Measurements from ENCODE around the gene NLGN1. TPM values are rescaled to one million over a fixed set of nuclear protein-coding genes. Genes with fewer than 3 reads are reported as not detected.

Gene NLGN1
- polyA plus RNA-seq, 4 donors = 0.92 to 1.8 TPM; not detected in 2

DNA sequence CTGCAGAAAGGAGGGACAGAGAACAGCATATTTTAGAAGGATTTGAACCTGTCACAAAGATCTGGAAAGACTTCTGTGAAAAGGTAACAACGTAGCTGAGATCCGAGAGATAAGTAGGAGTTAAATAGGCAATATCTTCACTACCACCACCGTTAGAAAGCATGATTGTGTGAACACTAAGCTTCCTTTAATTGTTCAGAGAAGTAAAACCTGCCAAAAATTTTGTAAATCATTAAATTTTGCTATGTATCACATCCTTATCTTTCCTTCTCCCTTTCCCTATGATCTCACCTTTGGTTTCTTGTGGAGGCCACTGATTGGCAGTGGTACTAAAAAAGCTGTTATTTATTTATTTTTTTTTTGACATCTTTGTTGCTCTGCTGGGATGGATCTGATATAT is 346.9 kb downstream of the NLGN1 start:
- DNase-seq (no peak), FAIRE-seq (no peak)
- no peaks in the 10 kb centered on the region for H3K9me3 ChIP-seq (ENCODE audit: control insufficient read depth in 2 of 2, insufficient read depth in 1 of 2, low read depth in 1 of 2, low read length in 1 of 2)
- no peaks in the 10 kb centered on the region for H3K27me3 ChIP-seq (ENCODE audit: control insufficient read depth in 3 of 3, insufficient read depth in 3 of 3, low read length in 3 of 3)
- H3K4me1 ChIP-seq (ENCODE audit: control insufficient read depth in 3 of 3, insufficient read depth in 2 of 3, low read depth in 1 of 3, low read length in 2 of 3) = no peaks in the 10 kb centered on the region
- WGBS, 3 donors = 35 to 64% (median 42%) methylated on average over 3 of the region's 3 CpGs
- H3K36me3 ChIP-seq (ENCODE audit: control insufficient read depth in 3 of 3, insufficient read depth in 2 of 3, low read depth in 1 of 3, low read length in 3 of 3) = no peaks in the 10 kb centered on the region
- H3K4me3 ChIP-seq (ENCODE audit: low read depth in 1 of 3, low read length in 3 of 3) = no peak overlapping the region
- H3K27ac ChIP-seq (ENCODE audit: low read depth in 1 of 3, low read length in 2 of 3) = no peak overlapping the region

DNA sequence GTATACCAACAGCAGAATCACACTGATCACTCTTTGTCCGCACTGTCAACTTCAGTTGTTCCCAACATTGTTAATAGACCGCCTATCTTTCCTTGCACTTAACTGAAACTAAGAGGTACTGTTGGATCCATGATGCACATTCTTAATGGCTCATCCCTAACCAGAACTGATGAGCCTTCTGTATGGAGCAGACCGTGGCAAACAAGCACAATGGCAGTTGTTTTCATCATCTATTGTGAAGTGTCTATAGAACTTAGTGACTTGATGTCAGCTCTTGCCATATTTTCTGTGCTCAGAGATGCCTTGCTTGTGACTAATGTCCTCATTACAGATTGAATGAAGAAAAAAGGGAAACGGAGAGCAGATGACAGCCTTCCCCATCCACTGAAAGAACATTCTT is 347.4 kb downstream of the NLGN1 start:
- WGBS, 3 donors = 77 to 84% (median 80%) methylated on average over 4 of the region's 4 CpGs

DNA sequence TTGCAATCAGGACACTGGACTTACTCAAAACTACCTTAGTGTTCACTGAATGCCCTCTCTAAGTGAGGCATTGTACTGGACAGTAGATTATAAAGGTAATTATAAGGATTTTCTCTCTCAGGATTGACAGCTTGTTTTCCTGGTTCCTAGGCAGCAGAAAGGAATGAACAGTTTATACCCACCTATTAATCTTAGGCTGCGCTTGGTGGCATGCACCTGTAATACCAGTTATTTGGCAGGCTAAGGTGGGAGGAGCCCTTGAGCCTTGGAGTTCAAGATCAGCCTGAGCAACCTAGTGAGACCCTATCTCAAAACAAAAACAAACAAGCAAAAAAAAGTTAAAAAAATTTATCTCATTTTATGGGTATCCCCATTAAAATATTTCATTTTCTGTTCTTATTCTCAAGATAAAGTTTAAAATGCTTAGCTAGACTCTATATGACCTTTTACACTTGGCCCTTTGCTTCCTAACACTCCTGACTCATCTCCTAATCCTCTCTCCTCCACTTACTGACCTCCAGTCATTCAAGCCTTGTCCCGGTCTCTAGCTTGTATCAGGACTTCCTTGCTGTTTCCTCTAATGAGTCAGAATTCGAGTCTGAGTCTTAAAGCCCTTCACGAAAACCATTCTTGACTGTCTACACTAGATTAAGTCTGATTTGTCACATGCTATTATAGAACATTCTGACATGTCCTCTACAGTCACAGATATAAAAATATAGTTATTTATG is 348.6 kb downstream of the NLGN1 start:
- no peak for DNase-seq
- Histone ChIP-seq H3K9me3 (ENCODE audit: control insufficient read depth in 2 of 2, insufficient read depth in 1 of 2, low read depth in 1 of 2, low read length in 1 of 2) (no peaks in the 10 kb centered on the region), H3K4me3 (ENCODE audit: low read depth in 1 of 3, low read length in 3 of 3) (no peak overlapping the region), H3K27ac (ENCODE audit: low read depth in 1 of 3, low read length in 2 of 3) (no peak overlapping the region), H3K36me3 (ENCODE audit: control insufficient read depth in 3 of 3, insufficient read depth in 2 of 3, low read depth in 1 of 3, low read length in 3 of 3) (no peaks in the 10 kb centered on the region), H3K4me1 (ENCODE audit: control insufficient read depth in 3 of 3, insufficient read depth in 2 of 3, low read depth in 1 of 3, low read length in 2 of 3) (no peaks in the 10 kb centered on the region), H3K27me3 (ENCODE audit: control insufficient read depth in 3 of 3, insufficient read depth in 3 of 3, low read length in 3 of 3) (no peaks in the 10 kb centered on the region)
- no peak for FAIRE-seq
- WGBS, 3 donors = 50 to 76% (median 63%) methylated on average over 4 of the region's 4 CpGs

More for the DNA sequence above, 347.4 kb downstream of the NLGN1 start:
- Histone ChIP-seq H3K27me3 (ENCODE audit: control insufficient read depth in 3 of 3, insufficient read depth in 3 of 3, low read length in 3 of 3) (no peaks in the 10 kb centered on the region), H3K36me3 (ENCODE audit: control insufficient read depth in 3 of 3, insufficient read depth in 2 of 3, low read depth in 1 of 3, low read length in 3 of 3) (no peaks in the 10 kb centered on the region), H3K4me1 (ENCODE audit: control insufficient read depth in 3 of 3, insufficient read depth in 2 of 3, low read depth in 1 of 3, low read length in 2 of 3) (no peaks in the 10 kb centered on the region), H3K4me3 (ENCODE audit: low read depth in 1 of 3, low read length in 3 of 3) (no peak overlapping the region), H3K27ac (ENCODE audit: low read depth in 1 of 3, low read length in 2 of 3) (no peak overlapping the region), H3K9me3 (ENCODE audit: control insufficient read depth in 2 of 2, insufficient read depth in 1 of 2, low read depth in 1 of 2, low read length in 1 of 2) (no peaks in the 10 kb centered on the region)
- no peak for FAIRE-seq
- no peak for DNase-seq

DNA sequence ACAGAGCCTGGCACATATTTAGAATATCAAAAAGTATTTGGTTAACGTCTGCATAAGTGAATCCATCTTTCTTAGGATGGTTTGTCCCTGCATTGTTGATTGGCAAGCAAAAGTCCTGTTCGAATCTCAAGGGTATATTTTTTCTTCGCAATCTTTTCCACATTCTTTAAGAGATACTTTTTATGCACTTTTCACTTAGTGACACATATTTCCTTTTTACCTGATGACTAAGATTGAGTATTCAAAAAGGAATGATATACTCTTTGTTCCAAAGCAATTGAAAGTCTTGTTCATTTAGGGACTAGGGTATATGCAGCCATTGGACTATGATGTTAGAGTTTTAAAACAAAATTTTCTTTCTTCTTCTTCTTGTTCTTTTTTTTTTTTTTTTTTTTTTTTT is 349.9 kb downstream of the NLGN1 start:
- FAIRE-seq (no peak), DNase-seq (no peak)
- no peaks in the 10 kb centered on the region for H3K9me3 ChIP-seq (ENCODE audit: control insufficient read depth in 2 of 2, insufficient read depth in 1 of 2, low read depth in 1 of 2, low read length in 1 of 2)
- H3K4me3 ChIP-seq (ENCODE audit: low read depth in 1 of 3, low read length in 3 of 3) = no peak overlapping the region
- WGBS, 3 donors = 85 to 88% (median 88%) methylated on average over 3 of the region's 3 CpGs
- no peak overlapping the region for H3K27ac ChIP-seq (ENCODE audit: low read depth in 1 of 3, low read length in 2 of 3)
- H3K36me3 ChIP-seq (ENCODE audit: control insufficient read depth in 3 of 3, insufficient read depth in 2 of 3, low read depth in 1 of 3, low read length in 3 of 3) = no peaks in the 10 kb centered on the region
- no peaks in the 10 kb centered on the region for H3K4me1 ChIP-seq (ENCODE audit: control insufficient read depth in 3 of 3, insufficient read depth in 2 of 3, low read depth in 1 of 3, low read length in 2 of 3)
- no peaks in the 10 kb centered on the region for H3K27me3 ChIP-seq (ENCODE audit: control insufficient read depth in 3 of 3, insufficient read depth in 3 of 3, low read length in 3 of 3)

DNA sequence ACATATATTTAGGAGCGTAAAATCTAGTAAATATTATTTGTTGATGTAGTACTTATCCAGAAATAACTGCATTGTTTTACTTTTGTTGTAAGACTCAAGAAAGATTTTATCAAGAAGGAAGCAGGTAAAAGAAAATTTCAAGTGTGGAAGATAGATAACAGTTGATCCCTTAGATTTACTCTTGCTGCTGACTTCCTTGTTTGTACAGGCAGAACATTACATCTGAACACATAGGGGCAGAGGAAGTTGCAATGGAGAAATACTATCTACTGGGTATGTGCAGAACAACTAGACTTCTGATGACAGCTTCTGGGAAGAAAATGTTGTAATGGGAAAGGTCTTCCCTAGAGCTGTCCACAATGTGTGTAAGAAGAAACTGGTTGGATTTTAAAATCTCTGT is 350.6 kb downstream of the NLGN1 start:
- H3K4me1 ChIP-seq (ENCODE audit: control insufficient read depth in 3 of 3, insufficient read depth in 2 of 3, low read depth in 1 of 3, low read length in 2 of 3) = no peaks in the 10 kb centered on the region
- FAIRE-seq (no peak), DNase-seq (no peak)
- H3K27me3 ChIP-seq (ENCODE audit: control insufficient read depth in 3 of 3, insufficient read depth in 3 of 3, low read length in 3 of 3) = no peaks in the 10 kb centered on the region
- no peaks in the 10 kb centered on the region for H3K36me3 ChIP-seq (ENCODE audit: control insufficient read depth in 3 of 3, insufficient read depth in 2 of 3, low read depth in 1 of 3, low read length in 3 of 3)
- H3K27ac ChIP-seq (ENCODE audit: low read depth in 1 of 3, low read length in 2 of 3) = no peak overlapping the region
- H3K9me3 ChIP-seq (ENCODE audit: control insufficient read depth in 2 of 2, insufficient read depth in 1 of 2, low read depth in 1 of 2, low read length in 1 of 2) = no peaks in the 10 kb centered on the region
- H3K4me3 ChIP-seq (ENCODE audit: low read depth in 1 of 3, low read length in 3 of 3) = no peak overlapping the region
- WGBS, 3 donors = 88 to 89% (median 88%) methylated on average over 1 of the region's 1 CpG

DNA sequence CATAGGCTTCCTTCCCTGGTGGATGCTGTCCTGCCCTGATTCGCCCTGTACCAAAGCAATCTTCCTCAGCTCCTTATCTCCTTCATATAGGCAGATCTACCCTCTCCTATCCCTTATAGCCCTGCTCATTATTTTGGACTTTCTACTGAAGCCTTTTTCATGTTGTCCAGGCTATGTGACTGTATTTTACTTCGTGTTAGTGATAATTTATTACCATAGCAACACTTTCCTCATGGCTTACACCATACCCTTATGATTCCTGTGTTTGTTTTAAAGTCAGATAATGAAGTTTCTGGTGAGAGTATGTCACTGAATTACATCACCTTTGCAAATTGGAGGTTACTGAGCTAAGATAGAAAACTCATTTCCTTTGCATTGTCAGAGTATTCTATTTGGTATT is 352.6 kb downstream of the NLGN1 start:
- no peak overlapping the region for H3K27ac ChIP-seq (ENCODE audit: low read depth in 1 of 3, low read length in 2 of 3)
- no peaks in the 10 kb centered on the region for H3K27me3 ChIP-seq (ENCODE audit: control insufficient read depth in 3 of 3, insufficient read depth in 3 of 3, low read length in 3 of 3)
- WGBS, 3 donors = 26 to 36% (median 35%) methylated on average over 2 of the region's 2 CpGs
- FAIRE-seq = no peak
- H3K36me3 ChIP-seq (ENCODE audit: control insufficient read depth in 3 of 3, insufficient read depth in 2 of 3, low read depth in 1 of 3, low read length in 3 of 3) = no peaks in the 10 kb centered on the region
- peak in 1 of 2 donors; percentile 2 for DNase-seq
- no peaks in the 10 kb centered on the region for H3K9me3 ChIP-seq (ENCODE audit: control insufficient read depth in 2 of 2, insufficient read depth in 1 of 2, low read depth in 1 of 2, low read length in 1 of 2)
- H3K4me3 ChIP-seq (ENCODE audit: low read depth in 1 of 3, low read length in 3 of 3) = no peak overlapping the region
- no peaks in the 10 kb centered on the region for H3K4me1 ChIP-seq (ENCODE audit: control insufficient read depth in 3 of 3, insufficient read depth in 2 of 3, low read depth in 1 of 3, low read length in 2 of 3)

DNA sequence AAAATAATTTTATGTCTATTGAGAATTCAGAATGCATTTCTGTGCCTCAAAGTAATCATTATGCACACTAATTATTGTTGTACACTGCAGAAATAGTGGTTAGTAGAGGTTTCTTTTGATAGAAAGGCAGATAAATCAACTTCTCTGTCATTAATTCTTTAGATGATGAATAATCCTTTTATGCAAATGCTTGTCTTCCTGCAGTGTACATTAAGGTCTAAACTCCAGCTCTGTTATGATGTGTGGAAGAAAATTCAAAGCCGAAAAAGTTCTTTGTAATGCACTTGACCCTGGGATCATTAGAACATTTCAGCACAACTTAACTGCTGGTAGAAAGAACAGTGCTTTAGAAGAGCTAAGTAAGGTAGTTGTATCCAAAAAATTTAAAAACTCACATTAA is 353.0 kb downstream of the NLGN1 start:
- H3K4me1 ChIP-seq (ENCODE audit: control insufficient read depth in 3 of 3, insufficient read depth in 2 of 3, low read depth in 1 of 3, low read length in 2 of 3) = no peaks in the 10 kb centered on the region
- no peaks in the 10 kb centered on the region for H3K36me3 ChIP-seq (ENCODE audit: control insufficient read depth in 3 of 3, insufficient read depth in 2 of 3, low read depth in 1 of 3, low read length in 3 of 3)
- DNase-seq (no peak), FAIRE-seq (no peak)
- no peak overlapping the region for H3K27ac ChIP-seq (ENCODE audit: low read depth in 1 of 3, low read length in 2 of 3)
- H3K27me3 ChIP-seq (ENCODE audit: control insufficient read depth in 3 of 3, insufficient read depth in 3 of 3, low read length in 3 of 3) = no peaks in the 10 kb centered on the region
- 78 to 87% (median 81%) methylated on average over 1 of the region's 1 CpG for WGBS, 3 donors
- H3K4me3 ChIP-seq (ENCODE audit: low read depth in 1 of 3, low read length in 3 of 3) = no peak overlapping the region
- H3K9me3 ChIP-seq (ENCODE audit: control insufficient read depth in 2 of 2, insufficient read depth in 1 of 2, low read depth in 1 of 2, low read length in 1 of 2) = no peaks in the 10 kb centered on the region

DNA sequence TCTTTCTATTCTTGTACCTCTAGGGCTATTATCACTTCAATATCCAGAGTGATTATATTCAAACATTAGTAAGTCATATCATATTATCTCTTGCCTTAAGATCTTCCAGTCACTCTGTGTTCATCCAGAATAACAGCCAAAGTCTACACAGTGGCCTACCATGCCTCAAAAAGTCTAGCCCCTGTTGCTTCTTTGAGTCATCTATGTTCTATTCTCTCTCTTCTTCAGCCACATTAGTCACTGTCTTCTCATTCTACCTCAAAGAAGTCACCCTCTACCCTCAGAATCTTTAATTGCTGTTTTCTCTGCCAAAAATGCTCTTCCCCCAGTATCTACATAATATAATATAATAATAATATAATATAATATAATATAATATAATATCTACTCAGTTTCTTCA is 356.0 kb downstream of the NLGN1 start:
- no peak for DNase-seq
- Histone ChIP-seq H3K27me3 (ENCODE audit: control insufficient read depth in 3 of 3, insufficient read depth in 3 of 3, low read length in 3 of 3) (no peaks in the 10 kb centered on the region), H3K27ac (ENCODE audit: low read depth in 1 of 3, low read length in 2 of 3) (no peak overlapping the region), H3K4me3 (ENCODE audit: low read depth in 1 of 3, low read length in 3 of 3) (no peak overlapping the region), H3K4me1 (ENCODE audit: control insufficient read depth in 3 of 3, insufficient read depth in 2 of 3, low read depth in 1 of 3, low read length in 2 of 3) (no peaks in the 10 kb centered on the region), H3K9me3 (ENCODE audit: control insufficient read depth in 2 of 2, insufficient read depth in 1 of 2, low read depth in 1 of 2, low read length in 1 of 2) (no peaks in the 10 kb centered on the region), H3K36me3 (ENCODE audit: control insufficient read depth in 3 of 3, insufficient read depth in 2 of 3, low read depth in 1 of 3, low read length in 3 of 3) (no peaks in the 10 kb centered on the region)
- no peak for FAIRE-seq

DNA sequence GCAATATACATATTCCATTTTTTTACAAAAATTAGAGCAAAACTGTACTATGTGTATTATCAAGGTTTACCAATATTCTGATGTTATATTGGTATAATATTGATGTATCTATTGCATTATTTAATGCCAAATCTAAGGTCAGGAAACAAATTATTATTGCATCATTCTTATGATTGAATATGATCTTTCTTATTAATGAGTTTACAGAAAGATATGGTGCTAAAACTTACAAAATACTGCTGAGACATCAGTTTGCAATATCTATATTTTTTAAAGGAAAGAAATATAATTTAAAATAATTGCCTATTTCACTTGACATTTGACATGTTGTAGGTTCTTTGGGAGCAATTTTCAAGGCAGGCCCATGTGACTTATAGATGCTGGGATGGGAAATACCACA is 357.6 kb downstream of the NLGN1 start:
- Histone ChIP-seq H3K27me3 (ENCODE audit: control insufficient read depth in 3 of 3, insufficient read depth in 3 of 3, low read length in 3 of 3) (no peaks in the 10 kb centered on the region), H3K27ac (ENCODE audit: low read depth in 1 of 3, low read length in 2 of 3) (no peak overlapping the region), H3K9me3 (ENCODE audit: control insufficient read depth in 2 of 2, insufficient read depth in 1 of 2, low read depth in 1 of 2, low read length in 1 of 2) (no peaks in the 10 kb centered on the region), H3K4me3 (ENCODE audit: low read depth in 1 of 3, low read length in 3 of 3) (no peak overlapping the region), H3K36me3 (ENCODE audit: control insufficient read depth in 3 of 3, insufficient read depth in 2 of 3, low read depth in 1 of 3, low read length in 3 of 3) (no peaks in the 10 kb centered on the region), H3K4me1 (ENCODE audit: control insufficient read depth in 3 of 3, insufficient read depth in 2 of 3, low read depth in 1 of 3, low read length in 2 of 3) (no peaks in the 10 kb centered on the region)
- no peak for DNase-seq
- FAIRE-seq = no peak
